Measurements from ENCODE around the gene IL6R. TPM values are rescaled to one million over a fixed set of nuclear protein-coding genes. Genes with fewer than 3 reads are reported as not detected.
"Not testable (repeated sequence)": the region's sequence is repeated elsewhere in the genome, so short reads cannot be mapped to it uniquely, and the experiment has no call there.

Gene IL6R
- 4.7 and 44.7 TPM in 2 replicates for total RNA-seq (2014; rRNA removed; shearing (Covaris generic))

DNA sequence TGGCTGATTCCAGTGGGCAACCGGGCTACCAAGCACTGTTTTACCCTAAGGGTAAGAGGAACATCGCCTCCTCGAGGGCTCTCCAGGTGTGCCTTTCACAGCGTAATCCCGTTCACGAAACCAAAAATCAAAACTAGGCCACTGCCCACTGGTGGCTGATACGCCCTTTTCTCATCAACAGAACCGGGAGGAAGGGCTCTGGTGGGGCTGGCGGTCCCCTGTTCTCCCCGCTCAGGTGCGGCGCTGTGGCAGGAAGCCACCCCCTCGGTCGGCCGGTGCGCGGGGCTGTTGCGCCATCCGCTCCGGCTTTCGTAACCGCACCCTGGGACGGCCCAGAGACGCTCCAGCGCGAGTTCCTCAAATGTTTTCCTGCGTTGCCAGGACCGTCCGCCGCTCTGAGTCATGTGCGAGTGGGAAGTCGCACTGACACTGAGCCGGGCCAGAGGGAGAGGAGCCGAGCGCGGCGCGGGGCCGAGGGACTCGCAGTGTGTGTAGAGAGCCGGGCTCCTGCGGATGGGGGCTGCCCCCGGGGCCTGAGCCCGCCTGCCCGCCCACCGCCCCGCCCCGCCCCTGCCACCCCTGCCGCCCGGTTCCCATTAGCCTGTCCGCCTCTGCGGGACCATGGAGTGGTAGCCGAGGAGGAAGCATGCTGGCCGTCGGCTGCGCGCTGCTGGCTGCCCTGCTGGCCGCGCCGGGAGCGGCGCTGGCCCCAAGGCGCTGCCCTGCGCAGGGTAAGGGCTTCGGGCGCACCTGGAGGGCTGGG, at the start of gene IL6R:
IL6R (plus strand) TSS at position 360 of the 763 bp plus-strand sequence; CDS start at position 647, 287 bp downstream.
- DNase-seq (ENCODE audit: low spot score) = peak; percentile 42
- in situ Hi-C loops (cut with HindIII; ENCODE audit: low sequenced_read_pairs) = no loop called here

DNA sequence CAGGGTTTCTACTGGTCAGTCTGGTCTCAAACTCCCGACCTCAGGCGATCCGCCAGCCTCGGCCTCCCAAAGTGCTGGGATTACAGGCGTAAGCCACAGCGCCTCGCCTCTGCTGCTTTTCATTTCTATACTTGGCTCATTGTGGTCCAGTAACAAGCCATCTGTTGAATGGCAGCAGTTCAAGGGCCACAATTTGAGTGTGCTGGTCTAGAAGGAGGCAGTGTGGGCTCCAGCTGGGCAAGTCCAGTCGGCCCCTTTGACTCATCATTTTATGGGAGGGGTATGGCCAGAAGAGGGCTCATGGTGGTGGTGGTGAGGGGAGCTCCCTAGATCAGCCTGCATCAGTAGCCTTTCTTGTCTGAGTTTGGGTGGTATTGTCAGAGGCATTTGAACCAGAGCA, 46.6 kb upstream of the IL6R start:
- no peak for DNase-seq (ENCODE audit: low spot score)
- in situ Hi-C loops (cut with HindIII; ENCODE audit: low sequenced_read_pairs) = no loop called here

DNA sequence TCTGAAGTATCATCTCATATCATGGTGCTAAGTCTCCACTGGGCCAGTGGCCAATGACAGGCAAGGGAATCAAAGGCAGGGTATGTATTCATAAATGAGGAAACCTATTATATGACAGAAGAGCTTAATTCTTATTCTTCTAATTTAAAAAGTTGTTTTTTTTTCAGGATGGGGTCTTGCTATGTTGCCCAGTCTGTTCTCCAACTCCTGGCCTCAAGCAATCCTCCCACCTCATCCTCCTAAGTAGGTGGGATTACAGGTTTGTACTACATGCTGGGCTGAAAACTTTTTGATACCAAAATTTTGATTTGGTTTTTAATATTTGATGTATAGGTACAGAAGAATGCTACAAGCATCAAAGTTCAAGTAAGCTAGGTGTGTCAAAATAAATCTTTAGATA, 44.9 kb upstream of the IL6R start:
- no peak for DNase-seq (ENCODE audit: low spot score)
- in situ Hi-C loops (cut with HindIII; ENCODE audit: low sequenced_read_pairs) = no loop called here

DNA sequence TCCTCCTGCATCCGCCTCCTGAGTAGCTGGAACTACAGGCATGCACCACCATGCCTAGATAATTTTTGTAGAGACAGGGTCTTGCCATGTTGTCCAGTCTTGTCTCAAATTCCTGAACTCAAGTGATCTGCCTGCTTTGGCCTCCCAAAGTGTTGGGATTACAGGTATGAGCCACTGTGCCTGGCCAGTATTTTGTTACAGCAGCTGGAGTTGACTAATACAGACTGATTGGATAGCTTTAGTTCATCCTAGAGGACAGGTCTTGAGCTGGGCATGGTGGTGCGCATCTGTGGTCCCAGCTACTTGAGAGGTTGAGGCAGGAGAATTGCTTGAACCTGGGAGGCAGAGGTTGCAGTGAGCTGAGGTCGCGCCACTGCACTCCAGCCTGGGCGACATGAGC, 44.3 kb upstream of the IL6R start:
- in situ Hi-C loops (cut with HindIII; ENCODE audit: low sequenced_read_pairs); DNase-seq (ENCODE audit: low spot score): not testable (repeated sequence)

DNA sequence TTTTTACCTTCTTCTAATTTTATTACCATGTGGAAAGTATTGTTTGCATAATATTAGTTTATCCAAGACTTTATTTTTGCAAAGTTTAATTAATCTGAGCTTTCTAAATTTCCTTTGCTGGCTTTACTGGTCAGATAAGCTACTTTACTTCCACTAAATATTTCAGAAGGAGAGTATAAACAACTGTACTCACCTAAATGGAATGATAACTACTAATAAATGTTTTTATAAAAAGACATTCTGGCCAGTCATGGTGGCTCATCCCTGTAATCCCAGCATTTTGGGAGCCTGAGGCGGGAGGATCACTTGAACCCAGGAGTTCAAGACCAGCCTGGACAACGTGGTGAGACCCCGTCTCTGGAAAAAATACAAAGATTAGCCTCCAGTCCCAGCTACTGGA, 43.8 kb upstream of the IL6R start:
- no peak for DNase-seq (ENCODE audit: low spot score)
- in situ Hi-C loops (cut with HindIII; ENCODE audit: low sequenced_read_pairs) = no loop called here

DNA sequence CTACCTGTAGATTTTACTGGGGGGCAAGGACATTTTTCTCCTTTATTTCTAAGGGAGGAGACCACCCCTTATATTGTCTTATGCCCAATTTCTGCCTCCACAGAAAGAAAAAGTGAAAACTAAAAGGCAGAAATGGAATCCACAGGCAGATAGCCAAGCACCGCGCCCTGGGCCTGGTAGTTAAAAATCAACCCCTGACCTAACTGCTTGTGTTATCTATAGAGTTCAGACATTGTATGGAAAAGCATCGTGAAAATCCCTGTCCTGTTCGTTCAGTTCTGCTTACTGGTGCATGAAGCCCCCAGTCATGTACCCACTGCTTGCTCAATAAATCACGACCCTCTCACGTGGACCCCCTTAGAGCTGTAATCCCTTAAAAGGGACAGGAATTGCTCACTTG, 33.7 kb upstream of the IL6R start:
- in situ Hi-C loops (cut with HindIII; ENCODE audit: low sequenced_read_pairs) = no loop called here
- no peak for DNase-seq (ENCODE audit: low spot score)

DNA sequence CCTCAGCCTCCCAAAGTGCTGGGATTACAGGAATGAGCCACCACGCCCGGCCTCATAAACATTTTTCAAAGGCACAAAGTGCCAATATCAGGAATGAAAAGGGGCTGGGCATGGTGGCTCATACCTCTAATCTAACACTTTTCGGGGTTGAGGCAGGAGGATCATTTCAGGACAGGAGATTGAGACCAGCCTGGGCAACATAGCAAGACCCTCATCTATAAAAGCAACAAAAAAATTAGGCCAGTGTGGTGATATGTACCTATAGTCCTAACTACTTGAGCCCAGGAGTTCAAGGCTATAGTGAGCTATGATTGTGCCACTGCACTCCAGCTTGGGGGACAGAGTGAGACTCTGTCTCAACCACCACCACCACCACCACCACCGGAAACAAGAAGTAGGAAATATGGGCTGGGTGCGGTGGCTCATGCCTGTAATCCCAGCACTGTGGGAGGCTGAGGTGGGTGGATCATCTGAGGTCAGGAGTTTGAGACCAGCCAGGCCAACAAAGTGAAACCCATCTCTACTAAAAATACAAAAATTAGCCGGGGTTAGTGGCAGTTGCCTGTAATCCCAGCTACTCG, 31.3 kb upstream of the IL6R start:
- in situ Hi-C loops (cut with HindIII; ENCODE audit: low sequenced_read_pairs); DNase-seq (ENCODE audit: low spot score): not testable (repeated sequence)

DNA sequence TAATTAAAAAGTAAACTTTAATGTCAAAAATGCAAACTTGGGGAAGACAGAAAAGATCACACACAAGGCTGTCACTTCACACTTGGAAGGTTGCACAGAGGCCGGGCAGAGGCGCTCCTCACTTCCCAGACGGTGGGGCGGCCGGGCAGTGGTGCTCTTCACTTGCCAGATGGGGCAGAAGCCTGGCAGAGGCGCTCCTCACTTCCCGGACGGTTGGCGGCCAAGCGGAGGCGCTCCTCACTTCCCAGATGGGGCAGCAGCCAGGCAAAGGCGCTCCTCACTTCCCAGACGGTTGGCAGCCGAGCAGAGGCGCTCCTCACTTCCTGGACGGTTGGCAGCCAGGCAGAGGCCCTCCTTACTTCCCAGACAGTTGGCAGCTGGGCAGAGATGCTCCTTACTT, 25.8 kb upstream of the IL6R start:
- DNase-seq (ENCODE audit: low spot score) = no peak
- in situ Hi-C loops (cut with HindIII; ENCODE audit: low sequenced_read_pairs) = no loop called here

DNA sequence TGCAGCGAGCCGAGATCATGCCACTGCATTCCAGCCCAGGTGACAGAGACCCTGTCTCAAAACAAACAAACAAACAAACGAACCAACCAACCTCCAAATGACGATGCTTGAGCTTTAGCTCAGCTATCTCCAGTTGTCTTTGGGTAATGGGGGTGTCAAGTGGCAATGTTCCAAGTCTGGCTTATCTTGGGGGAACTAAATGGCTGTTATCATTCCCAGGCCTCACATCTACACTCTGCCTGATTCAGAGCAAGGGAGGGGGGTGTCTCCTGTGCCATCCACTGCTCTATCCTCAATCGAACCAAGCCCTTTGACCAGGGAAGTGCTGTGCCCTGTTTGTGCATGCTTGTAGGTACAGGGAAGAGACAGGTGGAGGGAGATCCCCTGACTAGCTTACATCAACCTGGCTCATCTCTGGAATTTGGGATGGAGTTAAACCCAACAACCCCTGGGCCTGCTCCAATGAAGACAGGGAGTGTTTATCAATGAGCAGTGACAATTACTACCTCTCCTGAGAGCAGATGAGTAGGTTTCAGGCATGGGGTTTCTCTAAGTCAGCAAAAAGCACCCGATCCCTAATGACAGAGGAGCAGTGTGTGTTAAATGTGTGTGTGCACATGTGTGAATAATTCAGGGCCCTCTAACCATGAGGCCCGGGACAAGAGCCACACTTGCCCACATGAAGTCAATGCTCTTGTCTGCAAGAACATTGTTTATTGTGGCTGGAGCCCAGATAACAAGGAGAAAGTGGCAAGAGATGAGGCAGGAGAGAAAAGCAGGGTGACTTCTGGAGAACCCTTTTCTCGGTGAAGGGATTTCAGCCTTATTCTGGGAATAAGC, 20.3 kb upstream of the IL6R start:
- in situ Hi-C loops (cut with HindIII; ENCODE audit: low sequenced_read_pairs) = no loop called here
- DNase-seq (ENCODE audit: low spot score) = no peak

DNA sequence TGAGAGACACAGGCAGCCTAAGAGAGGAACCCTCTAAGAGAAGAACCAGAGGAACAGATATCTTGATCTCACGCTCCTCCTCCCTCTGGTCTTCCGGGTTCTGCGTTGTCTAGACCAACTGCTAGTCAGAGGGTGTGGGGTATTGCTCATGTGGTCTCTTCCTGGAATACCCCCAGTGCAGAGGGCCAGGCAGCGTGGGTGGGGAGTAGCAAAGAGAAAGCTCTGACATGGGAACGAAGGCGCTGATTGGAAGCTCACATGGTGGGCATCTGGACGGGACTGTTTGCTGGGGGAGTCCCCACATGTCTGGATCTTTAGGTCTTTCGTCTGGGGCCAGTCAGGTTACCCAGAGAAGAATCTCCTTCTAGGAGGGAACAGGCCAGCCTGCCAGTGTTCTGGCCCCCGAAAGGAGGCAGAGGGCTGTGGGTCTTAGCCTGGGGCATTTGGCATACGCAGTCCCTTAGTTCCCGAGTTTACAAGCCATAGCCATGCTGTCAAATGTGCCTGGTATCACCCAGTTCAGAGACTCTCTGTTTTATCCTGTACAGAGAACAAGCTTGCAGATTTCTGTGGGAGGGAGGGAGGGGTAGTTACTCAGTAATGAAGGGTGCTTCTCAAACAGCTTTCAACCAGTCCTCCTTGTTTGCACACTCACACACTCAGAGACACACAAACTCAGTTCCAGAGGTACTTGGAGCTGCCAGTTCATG, 18.3 kb upstream of the IL6R start:
- in situ Hi-C loops (cut with HindIII; ENCODE audit: low sequenced_read_pairs) = no loop called here
- no peak for DNase-seq (ENCODE audit: low spot score)

DNA sequence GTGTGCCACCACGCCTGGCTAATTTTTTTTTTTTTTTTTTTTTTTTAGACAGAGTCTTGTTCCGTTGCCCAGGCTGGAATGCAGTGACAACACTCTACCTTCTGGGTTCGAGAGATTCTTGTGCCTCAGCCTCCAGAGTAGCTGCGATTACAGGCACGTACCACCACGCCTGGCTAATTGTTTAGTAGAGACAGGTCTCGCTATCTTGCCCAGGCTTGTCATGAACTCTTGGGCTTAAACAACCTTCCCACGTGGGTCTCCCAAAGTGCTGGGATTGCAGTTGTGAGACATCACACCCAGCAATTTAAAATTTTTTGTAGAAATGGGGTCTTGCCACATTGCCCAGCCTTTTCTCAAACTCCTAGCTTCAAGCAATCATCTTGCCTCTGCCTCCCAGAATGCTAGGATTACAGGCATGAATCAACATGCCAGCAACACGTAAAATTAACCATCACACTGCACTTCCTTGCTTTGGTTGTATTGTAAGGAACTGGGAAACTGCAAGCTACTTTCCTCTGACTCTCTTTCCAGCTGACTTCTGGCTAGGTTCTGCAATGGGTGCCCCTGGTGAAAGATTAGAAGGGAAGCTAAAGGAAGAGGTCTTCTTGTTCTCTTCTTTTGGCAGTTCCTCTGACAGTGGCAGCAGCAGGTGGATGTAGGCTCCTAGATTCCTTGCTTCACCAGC, 13.9 kb upstream of the IL6R start:
- in situ Hi-C loops (cut with HindIII; ENCODE audit: low sequenced_read_pairs) = no loop called here
- no peak for DNase-seq (ENCODE audit: low spot score)

DNA sequence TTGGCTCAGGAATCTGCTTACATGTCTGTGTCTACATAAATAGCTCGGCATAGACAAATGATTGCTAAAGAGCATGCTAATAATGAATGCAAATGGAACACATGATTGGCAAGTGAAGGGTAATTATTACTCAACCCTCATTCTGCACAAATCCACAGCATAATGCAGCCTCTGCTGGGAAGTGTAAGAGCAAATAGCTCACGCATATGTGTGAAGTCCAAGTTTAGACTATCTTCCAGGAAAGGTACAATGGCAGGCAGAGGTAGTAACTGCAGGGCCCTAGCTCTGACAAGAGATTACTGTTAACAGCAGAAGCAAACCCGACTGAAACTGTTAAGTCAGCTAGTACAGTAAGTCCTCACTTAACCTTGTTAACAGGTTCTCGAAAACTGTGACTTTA, 7.0 kb upstream of the IL6R start:
- in situ Hi-C loops (cut with HindIII; ENCODE audit: low sequenced_read_pairs) = no loop called here
- no peak for DNase-seq (ENCODE audit: low spot score)

DNA sequence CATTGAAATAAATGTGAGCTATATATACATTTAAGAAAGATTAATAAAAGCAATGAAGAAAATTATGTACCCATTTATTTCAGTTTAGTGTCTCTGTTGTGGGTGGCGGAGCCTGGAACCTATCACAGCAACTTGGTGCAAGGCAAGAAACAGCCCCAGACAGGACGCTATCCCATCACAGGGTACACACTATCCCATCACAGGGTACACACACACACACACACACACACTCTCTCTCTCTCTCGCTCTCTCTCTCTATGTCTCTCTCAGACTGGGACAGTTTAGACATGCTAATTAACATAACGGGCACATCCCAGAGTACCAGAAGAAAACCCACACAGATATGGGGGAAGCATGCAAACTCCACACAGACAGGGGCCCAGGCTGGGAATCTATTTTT, 6.5 kb upstream of the IL6R start:
- in situ Hi-C loops (cut with HindIII; ENCODE audit: low sequenced_read_pairs) = no loop called here
- no peak for DNase-seq (ENCODE audit: low spot score)

DNA sequence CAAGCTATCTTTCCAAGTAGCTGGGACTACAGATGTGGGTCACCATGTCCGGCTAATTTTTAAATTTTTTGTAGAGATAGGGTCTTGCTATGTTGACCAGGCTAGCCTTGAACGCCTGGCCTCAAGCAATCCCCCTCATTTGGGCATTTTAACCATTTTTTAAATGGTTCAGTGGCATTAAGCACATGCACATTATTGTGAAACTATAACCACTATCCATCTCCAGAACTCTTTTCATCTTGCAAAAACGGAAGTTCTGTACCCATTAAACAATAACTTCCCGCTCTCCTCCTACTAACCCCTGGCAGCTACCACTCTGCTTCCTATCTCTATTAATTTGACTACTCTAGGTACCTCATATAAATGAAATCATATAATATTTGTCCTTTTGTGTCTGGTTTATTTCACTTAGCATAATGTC, 4.8 kb upstream of the IL6R start:
- in situ Hi-C loops (cut with HindIII; ENCODE audit: low sequenced_read_pairs) = no loop called here

DNA sequence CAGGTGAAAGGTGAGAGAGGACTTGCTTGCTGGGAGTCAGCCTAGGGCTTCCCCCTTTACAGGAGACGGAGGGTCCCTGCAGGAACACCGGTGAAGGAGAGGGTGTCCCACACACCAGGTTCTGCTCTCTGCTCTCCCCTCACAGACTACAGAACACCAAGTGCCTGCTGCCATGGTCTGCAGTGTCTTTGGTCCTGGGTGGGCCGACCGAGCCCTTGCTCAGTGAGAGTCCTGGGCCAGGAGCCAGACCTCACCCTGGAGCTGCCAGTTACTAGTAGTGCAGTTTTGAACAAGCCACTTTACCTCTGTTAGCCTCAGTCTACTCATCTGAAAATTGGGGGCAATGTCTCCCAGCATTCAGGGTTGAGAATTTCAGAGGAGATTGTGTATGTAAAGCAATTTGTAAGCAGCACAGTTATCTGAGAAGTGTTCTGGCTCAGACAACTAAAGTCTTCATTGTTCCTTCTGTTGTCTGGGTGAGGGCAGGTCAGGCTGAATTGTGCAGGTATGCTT, 2.7 kb upstream of the IL6R start:
- no peak for DNase-seq (ENCODE audit: low spot score)
- in situ Hi-C loops (cut with HindIII; ENCODE audit: low sequenced_read_pairs) = no loop called here

More for the DNA sequence above, 4.8 kb upstream of the IL6R start:
- DNase-seq (ENCODE audit: low spot score) = no peak

DNA sequence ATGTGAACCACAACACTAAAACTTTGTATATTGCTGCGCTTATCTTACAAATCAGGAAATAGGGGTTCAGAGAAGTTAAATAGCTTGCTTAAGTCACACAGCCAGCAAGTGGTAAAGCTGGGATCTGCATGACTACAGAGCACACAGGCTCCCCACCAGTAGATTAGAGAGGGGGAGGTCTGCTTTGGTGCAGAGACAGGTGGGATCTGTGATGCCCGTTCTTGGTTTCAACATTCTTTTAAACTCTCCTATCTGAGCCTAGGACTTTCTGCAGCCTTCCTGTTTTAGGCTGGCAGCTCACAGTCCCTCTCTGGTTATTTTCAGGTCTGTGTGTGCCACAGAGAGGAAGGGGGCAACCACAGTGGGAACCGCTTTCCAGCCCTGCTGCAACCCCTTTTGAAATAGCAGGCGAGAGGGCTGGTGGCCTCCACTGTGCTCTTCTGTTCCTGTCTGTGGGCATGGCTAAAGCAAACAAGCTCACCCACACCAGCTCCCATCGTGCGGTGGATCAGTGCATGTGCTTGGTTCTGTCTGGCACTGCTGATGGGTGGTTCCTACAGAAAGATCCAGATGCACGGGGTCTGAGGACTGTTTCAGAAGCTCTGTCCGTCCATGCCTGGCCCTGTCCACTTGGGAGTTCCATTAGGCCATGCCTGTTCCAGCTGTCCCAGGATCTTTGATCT, 1.7 kb upstream of the IL6R start:
- no peak for DNase-seq (ENCODE audit: low spot score)
- in situ Hi-C loops (cut with HindIII; ENCODE audit: low sequenced_read_pairs) = no loop called here

DNA sequence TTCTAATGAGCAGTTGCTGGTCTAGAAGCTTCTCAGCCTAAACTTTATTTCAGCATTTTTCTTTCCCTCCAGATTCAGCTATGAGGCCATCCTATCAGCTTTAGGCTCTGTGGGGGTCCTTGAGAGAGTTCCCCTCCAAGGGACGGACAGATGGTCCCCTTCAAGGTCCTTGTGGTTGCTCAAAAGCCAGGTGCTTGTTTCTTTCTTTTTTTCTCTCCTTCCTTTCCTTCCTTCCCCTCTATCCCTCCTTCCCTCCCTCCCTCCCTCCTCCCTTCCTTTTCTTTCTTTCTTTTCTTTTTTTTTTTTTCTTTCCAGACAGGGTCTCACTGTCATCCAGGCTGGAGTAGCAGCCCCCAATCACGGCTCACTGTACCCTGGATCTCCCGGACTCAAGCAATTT, 1.2 kb upstream of the IL6R start:
- in situ Hi-C loops (cut with HindIII; ENCODE audit: low sequenced_read_pairs) = no loop called here
- no peak for DNase-seq (ENCODE audit: low spot score)

DNA sequence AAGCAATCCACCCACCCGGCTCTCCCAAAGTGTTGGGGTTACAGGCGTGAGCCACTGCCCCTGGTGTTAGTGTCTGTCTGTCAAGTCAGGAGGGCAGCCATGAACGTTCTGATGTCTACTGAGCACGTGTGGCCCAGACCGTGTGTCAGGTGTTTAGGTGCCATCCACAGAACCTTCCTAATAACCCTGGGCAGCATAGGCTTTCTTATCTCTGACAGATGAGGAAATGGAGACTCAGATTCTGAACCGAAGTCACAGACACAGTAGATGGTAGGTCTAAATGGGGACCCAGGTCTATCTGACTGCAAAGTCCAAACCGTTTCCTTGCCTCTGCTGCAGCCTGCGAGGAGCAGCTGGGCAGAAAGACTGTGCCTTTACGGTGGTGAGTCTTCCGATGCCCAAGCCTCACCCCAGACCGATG, 622 bp upstream of the IL6R start:
- no peak for DNase-seq (ENCODE audit: low spot score)
- in situ Hi-C loops (cut with HindIII; ENCODE audit: low sequenced_read_pairs) = no loop called here
